HUES6 (cell line): ENCODE measurements around the gene ACYP2.
"Not testable (repeated sequence)": the region's sequence is repeated elsewhere in the genome, so short reads cannot be mapped to it uniquely, and the experiment has no call there.

Experiments
- H3K27ac ChIP-seq: 2 replicates; pipeline ENCODE4 v1.7.0; 2013; ENCODE audit warnings: low read depth, mild to moderate bottlenecking, low read length, inconsistent platforms
- H3K27me3 ChIP-seq: 2 replicates; pipeline ENCODE4 v1.6.1; 2013; ENCODE audit warnings: low read length; ENCODE audit not compliant: control insufficient read depth, insufficient read depth
- H3K36me3 ChIP-seq: 2 replicates; pipeline ENCODE4 v1.6.1; 2013; ENCODE audit warnings: low read length; ENCODE audit not compliant: control insufficient read depth, insufficient read depth
- H3K4me1 ChIP-seq: 2 replicates; pipeline ENCODE4 v1.6.1; 2013; ENCODE audit warnings: low read length; ENCODE audit not compliant: control insufficient read depth, insufficient read depth
- H3K4me3 ChIP-seq: 2 replicates; pipeline ENCODE4 v1.5.1; 2013; ENCODE audit warnings: low read depth, low read length
- H3K9ac ChIP-seq: one replicate; pipeline ENCODE4 v1.6.1; 2013; ENCODE audit warnings: mild to moderate bottlenecking, low read length
- H3K9me3 ChIP-seq: 2 replicates; pipeline ENCODE4 v1.6.1; 2013; ENCODE audit warnings: low read depth, low read length; ENCODE audit not compliant: control insufficient read depth, insufficient read depth

Gene ACYP2

GRCh38 chr2:54116598-54116997 lies 1.2 kb downstream of the ACYP2 start:
- not testable (repeated sequence) for H3K9ac ChIP-seq, H3K27ac ChIP-seq, H3K4me1 ChIP-seq, H3K27me3 ChIP-seq, H3K4me3 ChIP-seq, H3K36me3 ChIP-seq
- H3K9me3 ChIP-seq, result peaks cover 26% of the 10 kb centered on the region

- Histone ChIP-seq H3K9ac (no peak overlapping the region), H3K27me3 (no peaks in the 10 kb centered on the region), H3K36me3 (0 out of 2 replicates have a peak, but pooled peaks cover 2% of the 10 kb centered on the region), H3K4me1 (no peaks in the 10 kb centered on the region), H3K4me3 (no peak overlapping the region), H3K9me3 (peaks cover 26% of the 10 kb centered on the region), H3K27ac (no peak overlapping the region)
These were observed 5.5 kb downstream of the ACYP2 start for GRCh38 chr2:54120950-54121349.

GRCh38 chr2:54122171-54122935 lies 6.9 kb downstream of the ACYP2 start:
- Histone ChIP-seq H3K9ac (no peak overlapping the region), H3K4me3 (no peak overlapping the region), H3K36me3 (0 out of 2 replicates have a peak, but pooled peaks cover 2% of the 10 kb centered on the region), H3K4me1 (no peaks in the 10 kb centered on the region), H3K27ac (no peak overlapping the region), H3K27me3 (no peaks in the 10 kb centered on the region), H3K9me3 (peaks cover 17% of the 10 kb centered on the region)

GRCh38 chr2:54122939-54123338 lies 7.5 kb downstream of the ACYP2 start:
- no peak overlapping the region for H3K27ac ChIP-seq
- no peaks in the 10 kb centered on the region for H3K4me1 ChIP-seq
- H3K27me3 ChIP-seq, result no peaks in the 10 kb centered on the region
- H3K36me3 ChIP-seq, result 0 out of 2 replicates have a peak, but pooled peaks cover 2% of the 10 kb centered on the region
- no peak overlapping the region for H3K9ac ChIP-seq
- peaks cover 11% of the 10 kb centered on the region for H3K9me3 ChIP-seq
- no peak overlapping the region for H3K4me3 ChIP-seq

GRCh38 chr2:54127174-54127573 lies 11.8 kb downstream of the ACYP2 start:
- H3K27me3 ChIP-seq, H3K27ac ChIP-seq, H3K9me3 ChIP-seq, H3K9ac ChIP-seq, H3K36me3 ChIP-seq, H3K4me3 ChIP-seq, H3K4me1 ChIP-seq: not testable (repeated sequence)

GRCh38 chr2:54133056-54133455 lies 17.6 kb downstream of the ACYP2 start:
- Histone ChIP-seq H3K4me1 (no peaks in the 10 kb centered on the region), H3K4me3 (no peak overlapping the region), H3K9me3 (no peaks in the 10 kb centered on the region), H3K27ac (no peak overlapping the region), H3K27me3 (no peaks in the 10 kb centered on the region), H3K36me3 (no peaks in the 10 kb centered on the region), H3K9ac (no peak overlapping the region)

- Histone ChIP-seq H3K27ac (no peak overlapping the region), H3K36me3 (no peaks in the 10 kb centered on the region), H3K27me3 (no peaks in the 10 kb centered on the region), H3K4me1 (no peaks in the 10 kb centered on the region), H3K9me3 (no peaks in the 10 kb centered on the region), H3K9ac (no peak overlapping the region), H3K4me3 (no peak overlapping the region)
These were observed 23.8 kb downstream of the ACYP2 start for GRCh38 chr2:54139210-54139609.

- H3K9me3 ChIP-seq, result no peaks in the 10 kb centered on the region
- no peaks in the 10 kb centered on the region for H3K4me1 ChIP-seq
- H3K27me3 ChIP-seq, result no peaks in the 10 kb centered on the region
- no peaks in the 10 kb centered on the region for H3K36me3 ChIP-seq
- H3K9ac ChIP-seq, result no peak overlapping the region
- no peak overlapping the region for H3K4me3 ChIP-seq
- H3K27ac ChIP-seq, result no peak overlapping the region
These were observed 28.4 kb downstream of the ACYP2 start for GRCh38 chr2:54143780-54144179.

GRCh38 chr2:54148391-54148790 lies 33.0 kb downstream of the ACYP2 start:
- H3K27me3 ChIP-seq, result no peaks in the 10 kb centered on the region
- no peaks in the 10 kb centered on the region for H3K9me3 ChIP-seq
- H3K9ac ChIP-seq, result no peak overlapping the region
- H3K36me3 ChIP-seq, result no peaks in the 10 kb centered on the region
- no peak overlapping the region for H3K27ac ChIP-seq
- no peak overlapping the region for H3K4me3 ChIP-seq
- H3K4me1 ChIP-seq, result no peaks in the 10 kb centered on the region

GRCh38 chr2:54149638-54150441 lies 34.4 kb downstream of the ACYP2 start:
- Histone ChIP-seq H3K9me3 (no peaks in the 10 kb centered on the region), H3K27ac (no peak overlapping the region), H3K27me3 (no peaks in the 10 kb centered on the region), H3K4me3 (no peak overlapping the region), H3K9ac (no peak overlapping the region), H3K4me1 (no peaks in the 10 kb centered on the region), H3K36me3 (no peaks in the 10 kb centered on the region)

GRCh38 chr2:54158311-54158710 lies 42.9 kb downstream of the ACYP2 start:
- no peak overlapping the region for H3K9ac ChIP-seq
- no peaks in the 10 kb centered on the region for H3K36me3 ChIP-seq
- no peak overlapping the region for H3K4me3 ChIP-seq
- H3K9me3 ChIP-seq, result 0 out of 2 replicates have a peak, but pooled peaks cover 2% of the 10 kb centered on the region
- H3K4me1 ChIP-seq, result no peaks in the 10 kb centered on the region
- no peak overlapping the region for H3K27ac ChIP-seq
- no peaks in the 10 kb centered on the region for H3K27me3 ChIP-seq
